A549 (cell line): ENCODE data around the gene EPN1. TPM values are rescaled to one million over a fixed set of nuclear protein-coding genes. Genes with fewer than 3 reads are reported as not detected.
A peak's percentile ranks its signal among the peaks of the same experiment; 100 is the strongest.

ENCODE experiments used
- ATAC-seq, 2 experiments: fragments of 200-7000 bp in 1 of 2; fragments of >200 bp in 1 of 2; cut with Nextera tagmentation in 1 of 2; cut with Tn5 transposase in 1 of 2; 3 replicates each; pipeline versions ENCODE4 v1.8.0 to v1.9.1; 2018 to 2020; ENCODE audit warnings: mild to moderate bottlenecking in 1 of 2, moderate library complexity in 1 of 2
- CTCF ChIA-PET: fragments of 300-600 bp; sonication (Branson Sonifier 250); formaldehyde crosslinking; extraction: SDS; loops from one replicate; lab custom pipeline; 2021; ENCODE audit warnings: antibody characterized with exemption, inconsistent platforms; lab: Yijun Ruan, JAX
- POLR2A ChIA-PET: fragments of 350-600 bp; formaldehyde crosslinking; extraction: SDS; loops from one replicate; lab custom pipeline; 2021; ENCODE audit warnings: antibody characterized with exemption, inconsistent platforms; lab: Yijun Ruan, JAX
- DNase-seq, 2 experiments: peaks; one replicate each; pipeline versions ENCODE4 v3.0.0 to v3.0.0-alpha.2; 2011 to 2016; ENCODE audit warnings: low read depth in 1 of 2, low spot score in 1 of 2
- FAIRE-seq: peaks from 2 replicates; lab custom pipeline; 2011; peaks lifted over from hg19 to GRCh38; lab: Jason Lieb, UNC
- H3K27ac ChIP-seq, 2 experiments: fragments of >200 bp; sonication (Bioruptor Twin); formaldehyde crosslinking; 3 replicates each; pipeline ENCODE4 v1.5.1; 2016 to 2017
- H3K4me1 ChIP-seq: fragments of >200 bp; sonication (Bioruptor Twin); formaldehyde crosslinking; 3 replicates; pipeline ENCODE4 v1.6.1; 2016
- H3K4me2 ChIP-seq: fragments of >200 bp; sonication (Bioruptor Twin); formaldehyde crosslinking; 3 replicates; pipeline ENCODE4 v1.6.1; 2016
- H3K4me3 ChIP-seq: fragments of >200 bp; sonication (Bioruptor Twin); formaldehyde crosslinking; 3 replicates; pipeline ENCODE4 v1.5.1; 2016
- H3K9me3 ChIP-seq: fragments of >200 bp; sonication (Bioruptor Twin); formaldehyde crosslinking; 3 replicates; pipeline ENCODE4 v1.6.1; 2016
- ATOH8 ChIP-seq: fragments of 250-450 bp; sonication (Bioruptor Pico); IDR thresholded peaks from 2 replicates; pipeline ENCODE4 v1.5.0; 2020; ENCODE audit warnings: low read depth, mild to moderate bottlenecking, moderate library complexity
- BCL3 ChIP-seq: fragments of >200 bp; sonication (Bioruptor Twin); formaldehyde crosslinking; IDR thresholded peaks from 3 replicates; pipeline ENCODE4 v1.6.1; 2016
- BHLHE40 ChIP-seq: IDR thresholded peaks from 2 replicates; pipeline ENCODE4 v1.6.1; 2012; ENCODE audit warnings: low read depth, low read length, inconsistent platforms
- CBX8 ChIP-seq: fragments of 200-600 bp; sonication (generic); IDR thresholded peaks from 2 replicates; pipeline ENCODE4 v1.6.1; 2016
- CHD4 ChIP-seq: fragments of 200-600 bp; sonication (generic); IDR thresholded peaks from 2 replicates; pipeline ENCODE4 v1.6.1; 2016; ENCODE audit warnings: antibody characterized with exemption, mild to moderate bottlenecking, borderline replicate concordance
- CTCF ChIP-seq: fragments of >200 bp; sonication (Bioruptor Twin); formaldehyde crosslinking; IDR thresholded peaks from 3 replicates; pipeline ENCODE4 v1.5.1; 2016
- E2F6 ChIP-seq: IDR thresholded peaks from 2 replicates; pipeline ENCODE4 v1.6.1; 2012; ENCODE audit warnings: low read depth, borderline replicate concordance
- EP300 ChIP-seq, 2 experiments: fragments of >200 bp; sonication (Bioruptor Twin); formaldehyde crosslinking; IDR thresholded peaks; 2 replicates in 1 of 2; 3 replicates in 1 of 2; pipeline ENCODE4 v1.6.1; 2016 to 2017
- FOSB ChIP-seq: fragments of 250-450 bp; sonication (Bioruptor Pico); IDR thresholded peaks from 2 replicates; pipeline ENCODE4 v1.5.0; 2020; ENCODE audit warnings: mild to moderate bottlenecking, moderate library complexity
- FOXS1 ChIP-seq: fragments of 250-450 bp; sonication (Bioruptor Pico); IDR thresholded peaks from 2 replicates; pipeline ENCODE4 v1.5.0; 2020; ENCODE audit warnings: mild to moderate bottlenecking, moderate library complexity
- GATA3 ChIP-seq: IDR thresholded peaks from 2 replicates; pipeline ENCODE4 v1.6.1; 2012; ENCODE audit warnings: borderline replicate concordance
- HES2 ChIP-seq: fragments of >200 bp; sonication (Bioruptor Twin); formaldehyde crosslinking; IDR thresholded peaks from 2 replicates; pipeline ENCODE4 v1.6.1; 2016
- HEYL ChIP-seq: fragments of 250-450 bp; sonication (Bioruptor Pico); IDR thresholded peaks from 2 replicates; pipeline ENCODE4 v1.8.0; 2021; ENCODE audit warnings: mild to moderate bottlenecking, moderate library complexity
- JUN ChIP-seq, 2 experiments: fragments of >200 bp; sonication (Bioruptor Twin); formaldehyde crosslinking; IDR thresholded peaks; 2 replicates in 1 of 2; 3 replicates in 1 of 2; pipeline ENCODE4 v1.6.1; 2016 to 2017
- KDM5A ChIP-seq: fragments of 200-600 bp; sonication (generic); IDR thresholded peaks from 2 replicates; pipeline ENCODE4 v1.6.1; 2016; ENCODE audit warnings: antibody characterized with exemption, mild to moderate bottlenecking
- MAX ChIP-seq: IDR thresholded peaks from 2 replicates; pipeline ENCODE4 v1.6.1; 2012
- MYC ChIP-seq: IDR thresholded peaks from 2 replicates; pipeline ENCODE4 v1.6.1; 2012; ENCODE audit warnings: mild to moderate bottlenecking, inconsistent platforms, low read length, improper control_type of control experiment, borderline replicate concordance
- PBX3 ChIP-seq: IDR thresholded peaks from 2 replicates; pipeline ENCODE4 v1.6.1; 2012
- PHF8 ChIP-seq: fragments of 200-600 bp; sonication (generic); IDR thresholded peaks from 2 replicates; pipeline ENCODE4 v1.6.1; 2016; ENCODE audit warnings: low read depth, mild to moderate bottlenecking, antibody characterized with exemption, moderate library complexity, borderline replicate concordance
- POLR2A ChIP-seq: IDR thresholded peaks from 2 replicates; pipeline ENCODE4 v1.6.1; 2012; ENCODE audit warnings: mild to moderate bottlenecking, low read length
- RAD21 ChIP-seq, 2 experiments: fragments of >200 bp in 1 of 2; sonication (Bioruptor Twin) in 1 of 2; formaldehyde crosslinking in 1 of 2; IDR thresholded peaks in 1 of 2; conservative IDR thresholded peaks in 1 of 2; 2 replicates in 1 of 2; 3 replicates in 1 of 2; pipeline ENCODE4 v1.6.1; 2012 to 2018; ENCODE audit warnings: inconsistent platforms in 1 of 2
- SREBF2 ChIP-seq: fragments of 450-650 bp; IDR thresholded peaks from 2 replicates; pipeline ENCODE4 v1.6.1; 2014; ENCODE audit warnings: mild to moderate bottlenecking, moderate library complexity
- ZC3H11A ChIP-seq: fragments of 450-650 bp; IDR thresholded peaks from 2 replicates; pipeline ENCODE4 v1.6.1; 2014; ENCODE audit warnings: antibody characterized with exemption, mild to moderate bottlenecking
- ZSCAN20 ChIP-seq: fragments of 250-450 bp; sonication (Bioruptor Pico); IDR thresholded peaks from 2 replicates; pipeline ENCODE4 v1.8.0; 2022; ENCODE audit warnings: mild to moderate bottlenecking, moderate library complexity
- WGBS: methylation state at CpG from one replicate; pipeline ENCODE4 v1.1.6; 2017; ENCODE audit errors: missing lambda C conversion rate; 5-methylcytosine and 5-hydroxymethylcytosine counted together
- polyA plus RNA-seq, 4 experiments: library from polyadenylated mRNA; depleted of rRNA in 3 of 4; stranded (reverse); fragments of >200 nt; fragmentation: RNase III in 1 of 4; extraction: RNeasy Plus Mini Kit Qiagen cat#74134 plus additional on column Dnase treatment in 1 of 4; gene quantifications; 2 replicates in 3 of 4; 3 replicates in 1 of 4; pipeline ENCODE4 v1.2.3, GENCODE V29; 2011 to 2017

EPN1 gene
- polyA plus RNA-seq, 2 of the 4 experiments (the other 2 are of a cell fraction) = 43.7 to 139 TPM

GRCh38 chr19:55640577-55641425 lies 34.2 kb upstream of the EPN1 start, which contains the start of gene ZNF580:
ZNF580 (plus strand) TSS chr19:55641002; CDS start chr19:55642509, 1,507 bp downstream.
- 6% methylated on average over 24 of the region's 89 CpGs for WGBS
- no peaks in the 10 kb centered on the region for H3K9me3 ChIP-seq
- POLR2A ChIA-PET = interaction anchor here (0.6 kb wide), 2 partner anchors 346 to 405 kb away, joined by 3 to 4 read pairs; no protein-coding TSS in a partner anchor
- ATAC-seq (peak; percentile 62 to 67), FAIRE-seq (no peak), DNase-seq (peak; percentile 77 to 88)
- H3K4me2 ChIP-seq = peak within 1 kb of the TSS; percentile 100
- TF ChIP-seq E2F6 (0 out of 2 replicates have a peak, but pooled peaks have one; percentile 40), ATOH8 (no peak), ZC3H11A (no peak), CBX8 (no peak), POLR2A (peak; percentile 47), HES2 (no peak), HEYL (no peak), BCL3 (peak; percentile 95), RAD21 (conservative IDR thresholded peaks at IDR 0.05 in 1 of 2, IDR thresholded peaks at IDR 0.05 in 1 of 2) (no peak), PHF8 (peak; percentile 59), SREBF2 (no peak), MYC (no peak), FOSB (CRISPR knock-in tag) (no peak), BHLHE40 (no peak), MAX (0 out of 2 replicates have a peak, but pooled peaks have one; percentile 32), KDM5A (0 out of 2 replicates have a peak, but pooled peaks have one; percentile 5), GATA3 (peak; percentile 45), EP300 (IDR thresholded peaks at IDR 0.05) (peak in 1 of 2 experiments; percentile 37; a peak in 1 of 5 replicates), FOXS1 (CRISPR knock-in tag) (no peak), PBX3 (peak; percentile 80), CTCF (0 out of 3 replicates have a peak, but pooled peaks have one; percentile 10), CHD4 (no peak), ZSCAN20 (CRISPR knock-in tag) (no peak), JUN (IDR thresholded peaks at IDR 0.05) (peak; percentile 79 to 99)
- peaks cover 37% of the 10 kb centered on the region for H3K4me1 ChIP-seq
- H3K27ac ChIP-seq = peak within 1 kb of the TSS; percentile 92 to 97
- peak within 1 kb of the TSS; percentile 63 for H3K4me3 ChIP-seq
- CTCF ChIA-PET = interaction anchor here (1.0 to 1.9 kb wide), 4 partner anchors 9 to 14 kb away, joined by 3 to 6 read pairs (median 4); no protein-coding TSS in a partner anchor
